OCI-LY7 (cell line): ENCODE results near the gene AK4.

Source experiments
- EZH2phosphoT487 ChIP-seq: fragments of 200-600 bp; sonication (generic); IDR thresholded peaks from 2 replicates; pipeline ENCODE4 v1.6.1; 2018; ENCODE audit warnings: low read depth, borderline replicate concordance, mild to moderate bottlenecking, mixed run types, antibody characterized with exemption, low read length, moderate library complexity, mixed read lengths
- TF ChIP-seq, protein P1 (sequence below): fragments of 200-600 bp; sonication (generic); conservative IDR thresholded peaks from 2 replicates; pipeline ENCODE4 v1.5.1; 2014; ENCODE audit warnings: mild to moderate bottlenecking, antibody characterized with exemption, low read length, moderate library complexity, mixed read lengths

GRCh38 chr1:65157546-65157941 is 9.5 kb downstream of the AK4 start:
- TF ChIP-seq, protein P1, sequence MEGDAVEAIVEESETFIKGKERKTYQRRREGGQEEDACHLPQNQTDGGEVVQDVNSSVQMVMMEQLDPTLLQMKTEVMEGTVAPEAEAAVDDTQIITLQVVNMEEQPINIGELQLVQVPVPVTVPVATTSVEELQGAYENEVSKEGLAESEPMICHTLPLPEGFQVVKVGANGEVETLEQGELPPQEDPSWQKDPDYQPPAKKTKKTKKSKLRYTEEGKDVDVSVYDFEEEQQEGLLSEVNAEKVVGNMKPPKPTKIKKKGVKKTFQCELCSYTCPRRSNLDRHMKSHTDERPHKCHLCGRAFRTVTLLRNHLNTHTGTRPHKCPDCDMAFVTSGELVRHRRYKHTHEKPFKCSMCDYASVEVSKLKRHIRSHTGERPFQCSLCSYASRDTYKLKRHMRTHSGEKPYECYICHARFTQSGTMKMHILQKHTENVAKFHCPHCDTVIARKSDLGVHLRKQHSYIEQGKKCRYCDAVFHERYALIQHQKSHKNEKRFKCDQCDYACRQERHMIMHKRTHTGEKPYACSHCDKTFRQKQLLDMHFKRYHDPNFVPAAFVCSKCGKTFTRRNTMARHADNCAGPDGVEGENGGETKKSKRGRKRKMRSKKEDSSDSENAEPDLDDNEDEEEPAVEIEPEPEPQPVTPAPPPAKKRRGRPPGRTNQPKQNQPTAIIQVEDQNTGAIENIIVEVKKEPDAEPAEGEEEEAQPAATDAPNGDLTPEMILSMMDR = no peak
- TF ChIP-seq EZH2phosphoT487 = no peak
